Gastroesophageal sphincter (tissue), 4 donors: ENCODE data around the gene ZG16B. TPM values are rescaled to one million over a fixed set of nuclear protein-coding genes. Genes with fewer than 3 reads are reported as not detected.
A peak's percentile ranks its signal among the peaks of the same experiment; 100 is the strongest.

Source experiments
- ATAC-seq: fragments of 150-250 bp; one replicate; pipeline ENCODE4 v1.9.1; 2016; ENCODE audit warnings: mild to moderate bottlenecking, moderate library complexity
- H3K27ac ChIP-seq, 4 donors: fragments of 200-600 bp; sonication (generic) in 3 of 4; 1 replicate in 3 of 4; 2 replicates in 1 of 4; pipeline ENCODE4 v1.5.1; 2016 to 2019
- H3K27me3 ChIP-seq: fragments of 200-600 bp; sonication (generic); one replicate; pipeline ENCODE4 v1.5.1; 2019
- H3K36me3 ChIP-seq, 2 donors: fragments of 200-600 bp; sonication (generic); one replicate each; pipeline ENCODE4 v1.5.1; 2019; ENCODE audit warnings: control low read depth in 1 of 2
- H3K4me1 ChIP-seq, 3 donors: fragments of 200-600 bp; sonication (generic); 1 replicate in 2 of 3; 2 replicates in 1 of 3; pipeline ENCODE4 v1.5.1; 2016 to 2019; ENCODE audit warnings: control low read depth in 2 of 3
- H3K4me3 ChIP-seq, 2 donors: fragments of 200-600 bp; sonication (generic); one replicate each; pipeline ENCODE4 v1.5.1; 2019; ENCODE audit warnings: mild to moderate bottlenecking in 1 of 2, moderate library complexity in 1 of 2
- H3K9me3 ChIP-seq, 3 donors: fragments of 200-600 bp; sonication (generic); one replicate each; pipeline ENCODE4 v1.5.1; 2017 to 2019; ENCODE audit warnings: control low read depth in 2 of 3
- CTCF ChIP-seq, 4 experiments: fragments of 200-600 bp in 2 of 4; fragments of 450-650 bp in 2 of 4; sonication (generic) in 1 of 4; IDR thresholded peaks; one replicate each; pipeline ENCODE4 v1.5.1; 2017 to 2019; ENCODE audit warnings: antibody characterized with exemption in 4 of 4, mild to moderate bottlenecking in 2 of 4, moderate library complexity in 2 of 4
- EP300 ChIP-seq: sonication (generic); formaldehyde crosslinking; IDR thresholded peaks from one replicate; pipeline ENCODE4 v1.6.1; 2017; ENCODE audit warnings: antibody characterized with exemption, mild to moderate bottlenecking
- POLR2A ChIP-seq, 2 donors: fragments of 450-650 bp; IDR thresholded peaks; one replicate each; pipeline ENCODE4 v1.6.1; 2017; ENCODE audit warnings: antibody characterized with exemption in 2 of 2, mild to moderate bottlenecking in 2 of 2, moderate library complexity in 1 of 2
- POLR2AphosphoS5 ChIP-seq: sonication (generic); formaldehyde crosslinking; IDR thresholded peaks from one replicate; pipeline ENCODE4 v1.6.1; 2017; ENCODE audit warnings: antibody characterized with exemption
- WGBS, 2 donors: methylation state at CpG; one replicate each; pipeline ENCODE4 v1.1.5; 2018; ENCODE audit warnings: low coverage in 1 of 2; 5-methylcytosine and 5-hydroxymethylcytosine counted together
- total RNA-seq, 4 donors: library from RNA; depleted of rRNA; stranded (reverse); fragments of >200 nt; gene quantifications; one replicate each; pipeline ENCODE4 v1.1.0, GENCODE V29; 2016

Gene ZG16B
- total RNA-seq, 4 donors from 2014 or later: 37.5 TPM; not detected in 3

GRCh38 chr16:2814551-2815298 is 15.4 kb upstream of the ZG16B start:
- H3K36me3 ChIP-seq: no peaks in the 10 kb centered on the region
- H3K4me3 ChIP-seq: no peak overlapping the region
- H3K4me1 ChIP-seq: no peaks in the 10 kb centered on the region
- H3K27ac ChIP-seq: no peak overlapping the region
- no peak for TF ChIP-seq POLR2AphosphoS5
- TF ChIP-seq POLR2A (IDR thresholded peaks at IDR 0.05): no peak
- TF ChIP-seq CTCF (IDR thresholded peaks at IDR 0.05): no peak
- no peak for TF ChIP-seq EP300
- no CpG with 5 or more reads among the region's 20 CpGs for WGBS, 2 donors
- ATAC-seq: no peak
- peaks cover 94% of the 10 kb centered on the region for H3K27me3 ChIP-seq
- H3K9me3 ChIP-seq: no peaks in the 10 kb centered on the region

- 73% methylated on average over 5 of the region's 10 CpGs; no CpG with 5 or more reads in 1 of the 2 donors for WGBS, 2 donors
- H3K9me3 ChIP-seq: no peaks in the 10 kb centered on the region
- no peaks in the 10 kb centered on the region for H3K4me1 ChIP-seq
- TF ChIP-seq POLR2AphosphoS5 (no peak), EP300 (no peak), POLR2A (IDR thresholded peaks at IDR 0.05) (no peak), CTCF (IDR thresholded peaks at IDR 0.05) (no peak)
- H3K4me3 ChIP-seq: no peak overlapping the region
- ATAC-seq: no peak
- H3K36me3 ChIP-seq: no peaks in the 10 kb centered on the region
- H3K27me3 ChIP-seq: peaks cover 94% of the 10 kb centered on the region
- H3K27ac ChIP-seq: no peak overlapping the region
Measured at GRCh38 chr16:2815299-2815771, 14.8 kb upstream of the ZG16B start.

GRCh38 chr16:2816751-2817339 is 13.3 kb upstream of the ZG16B start, which contains the start of gene PRSS21:
Gene PRSS21 (plus strand): TSS chr16:2817237. CDS start chr16:2817269, 32 bp downstream.
- Histone ChIP-seq H3K4me3 (no peak within 1 kb of the TSS), H3K4me1 (no peaks in the 10 kb centered on the region), H3K27me3 (peaks cover 91% of the 10 kb centered on the region), H3K27ac (no peak within 1 kb of the TSS), H3K9me3 (no peaks in the 10 kb centered on the region), H3K36me3 (no peaks in the 10 kb centered on the region)
- peak in 1 of 4 experiments; percentile 11 for TF ChIP-seq CTCF (IDR thresholded peaks at IDR 0.05)
- TF ChIP-seq EP300: no peak
- TF ChIP-seq POLR2A (IDR thresholded peaks at IDR 0.05): no peak
- TF ChIP-seq POLR2AphosphoS5: no peak
- no peak for ATAC-seq
- WGBS, 2 donors: 78 to 100% methylated on average over 3 of the region's 28 CpGs

DNA sequence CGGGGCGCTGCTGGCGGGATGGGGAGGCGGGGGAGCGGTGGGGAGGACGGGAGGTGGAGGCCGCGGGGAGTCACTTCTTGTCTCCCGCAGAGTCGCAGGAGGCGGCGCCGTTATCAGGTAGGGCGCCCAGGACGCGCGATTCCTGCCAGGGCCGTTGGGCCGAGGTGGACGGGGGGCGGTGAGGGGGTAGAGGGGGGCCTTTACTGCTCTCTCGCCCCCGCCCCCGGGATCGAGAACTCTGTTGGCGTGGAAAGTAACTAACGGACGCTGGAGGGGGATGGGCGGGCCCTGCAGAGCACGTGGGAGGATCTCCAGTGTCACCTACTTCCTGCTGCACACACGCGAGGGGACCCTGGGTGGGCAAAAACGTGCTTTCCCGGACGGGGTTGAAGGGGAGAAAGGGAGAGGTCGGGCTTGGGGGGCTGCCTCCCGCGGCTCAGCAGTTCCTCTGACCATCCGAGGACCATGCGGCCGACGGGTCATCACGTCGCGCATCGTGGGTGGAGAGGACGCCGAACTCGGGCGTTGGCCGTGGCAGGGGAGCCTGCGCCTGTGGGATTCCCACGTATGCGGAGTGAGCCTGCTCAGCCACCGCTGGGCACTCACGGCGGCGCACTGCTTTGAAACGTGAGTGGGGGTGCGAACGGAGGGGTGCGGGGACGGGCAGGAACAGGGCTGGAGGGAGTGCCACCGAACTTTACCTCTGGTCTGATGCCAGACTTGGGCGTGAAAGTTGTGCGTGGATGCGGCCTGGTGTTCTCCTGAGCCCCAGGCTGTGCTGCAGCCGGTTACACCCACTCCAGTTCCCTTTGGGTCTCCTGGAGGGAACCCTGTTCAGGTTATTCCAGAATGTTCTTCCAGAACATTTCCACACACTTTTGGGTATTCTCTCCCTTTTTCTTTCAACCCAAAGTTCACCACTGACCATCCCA is 12.5 kb upstream of the ZG16B start:
- WGBS, 2 donors: 28% methylated on average over 9 of the region's 68 CpGs; no CpG with 5 or more reads in 1 of the 2 donors
- ATAC-seq: no peak
- no peaks in the 10 kb centered on the region for H3K9me3 ChIP-seq
- TF ChIP-seq EP300: no peak
- no peak for TF ChIP-seq POLR2AphosphoS5
- TF ChIP-seq CTCF (IDR thresholded peaks at IDR 0.05): no peak
- TF ChIP-seq POLR2A (IDR thresholded peaks at IDR 0.05): no peak
- peaks cover 86% of the 10 kb centered on the region for H3K27me3 ChIP-seq
- H3K36me3 ChIP-seq: no peaks in the 10 kb centered on the region
- H3K4me1 ChIP-seq: no peaks in the 10 kb centered on the region
- H3K27ac ChIP-seq: no peak overlapping the region
- H3K4me3 ChIP-seq: no peak overlapping the region
